NCI-H128 (cell line): Measurements from ENCODE around the gene SORCS1.

Experiments
- DNase-seq: peaks from one replicate; lab custom pipeline; 2025; ENCODE audit not compliant: unreplicated experiment; lab: John Stamatoyannopoulos, UW

The SORCS1 gene

GRCh38 chr10:106618646-106619045, 545.9 kb downstream of the SORCS1 start:
- no peak for DNase-seq

- no peak for DNase-seq
Observed at GRCh38 chr10:106615081-106615480, 549.4 kb downstream of the SORCS1 start.

- DNase-seq, result no peak
Observed at GRCh38 chr10:106614293-106614692, 550.2 kb downstream of the SORCS1 start.

- no peak for DNase-seq
Observed at GRCh38 chr10:106612381-106612780, 552.1 kb downstream of the SORCS1 start.

- DNase-seq, result no peak
Observed at GRCh38 chr10:106609470-106610266, 554.8 kb downstream of the SORCS1 start.

- DNase-seq, result no peak
Observed at GRCh38 chr10:106608066-106608465, 556.4 kb downstream of the SORCS1 start.

- no peak for DNase-seq
Observed at GRCh38 chr10:106595281-106595680, 569.2 kb downstream of the SORCS1 start.

- DNase-seq, result no peak
Observed at GRCh38 chr10:106593876-106594275, 570.6 kb downstream of the SORCS1 start.

- no peak for DNase-seq
Observed at GRCh38 chr10:106592396-106592795, 572.1 kb downstream of the SORCS1 start.

GRCh38 chr10:106582291-106582690, 582.2 kb downstream of the SORCS1 start:
- no peak for DNase-seq

- DNase-seq, result no peak
Observed at GRCh38 chr10:106577756-106578155, 586.8 kb downstream of the SORCS1 start.

- DNase-seq, result no peak
Observed at GRCh38 chr10:106577266-106577665, 587.2 kb downstream of the SORCS1 start.

GRCh38 chr10:106576534-106576933, 588.0 kb downstream of the SORCS1 start:
- DNase-seq, result no peak

- no peak for DNase-seq
Observed at GRCh38 chr10:106573106-106573505, 591.4 kb downstream of the SORCS1 start.

- DNase-seq, result no peak
Observed at GRCh38 chr10:106571192-106571946, 593.1 kb downstream of the SORCS1 start.

- no peak for DNase-seq
Observed at GRCh38 chr10:106570268-106570667, 594.2 kb downstream of the SORCS1 start.

GRCh38 chr10:106567629-106568028, 596.9 kb downstream of the SORCS1 start:
- no peak for DNase-seq

GRCh38 chr10:106566873-106567272, 597.6 kb downstream of the SORCS1 start:
- no peak for DNase-seq

GRCh38 chr10:106565546-106565945, 599.0 kb downstream of the SORCS1 start:
- DNase-seq, result no peak

- DNase-seq, result no peak
Observed at GRCh38 chr10:106563384-106563783, 601.1 kb downstream of the SORCS1 start.

GRCh38 chr10:106560925-106561640, 603.4 kb downstream of the SORCS1 start:
- no peak for DNase-seq

- DNase-seq, result no peak
Observed at GRCh38 chr10:106559442-106559841, 605.1 kb downstream of the SORCS1 start.
